B cell (primary cell): ENCODE results near the gene ITGB2. TPM values are rescaled to one million over a fixed set of nuclear protein-coding genes. Genes with fewer than 3 reads are reported as not detected.

Source experiments
- ATAC-seq: fragments of 200-7000 bp; cut with Tn5 transposase; one replicate; pipeline ENCODE4 v1.10.0; 2021; ENCODE audit warnings: low read depth, mild to moderate bottlenecking, moderate number of reproducible peaks, moderate library complexity
- CTCF ChIA-PET: fragments of 350-600 bp; sonication (Branson Sonifier 250); formaldehyde crosslinking; loops from one replicate; lab custom pipeline; 2021; ENCODE audit warnings: antibody characterized with exemption, inconsistent platforms; lab: Charles Lee
- POLR2A ChIA-PET: fragments of 350-600 bp; sonication (Branson Sonifier 250); formaldehyde crosslinking; loops from one replicate; lab custom pipeline; 2021; ENCODE audit warnings: antibody characterized with exemption; lab: Charles Lee
- DNase-seq: peaks from one replicate; pipeline ENCODE4 v3.0.0; 2013
- H2AFZ ChIP-seq: 2 replicates; pipeline ENCODE4 v1.6.1; 2012; ENCODE audit warnings: mild to moderate bottlenecking, low read depth, low read length; ENCODE audit not compliant: insufficient read depth, poor library complexity, severe bottlenecking
- H3K27ac ChIP-seq, 2 donors: 1 replicate in 1 of 2; 2 replicates in 1 of 2; pipeline ENCODE4 v1.5.1; 2012 to 2013; ENCODE audit warnings: low read length in 2 of 2, mild to moderate bottlenecking in 2 of 2, moderate library complexity in 1 of 2
- H3K27me3 ChIP-seq, 4 experiments: fragments of 200-600 bp in 1 of 4; sonication (generic) in 1 of 4; replicated peaks in 1 of 4; 1 replicate in 2 of 4; 2 replicates in 2 of 4; pipeline versions ENCODE4 v1.6.1 to v1.7.0; 2013 to 2016; ENCODE audit warnings: low read length in 3 of 4, mild to moderate bottlenecking in 2 of 4, mixed read lengths in 1 of 4, moderate library complexity in 1 of 4; ENCODE audit not compliant: insufficient read depth in 4 of 4, control insufficient read depth in 3 of 4; ENCODE audit errors: control extremely low read depth in 1 of 4
- H3K36me3 ChIP-seq, 2 experiments: replicated peaks in 1 of 2; 1 replicate in 1 of 2; 2 replicates in 1 of 2; pipeline versions ENCODE4 v1.6.1 to v1.7.1; 2013; ENCODE audit warnings: low read length in 1 of 2; ENCODE audit not compliant: insufficient read depth in 2 of 2, control insufficient read depth in 1 of 2; ENCODE audit errors: control extremely low read depth in 1 of 2, extremely low read depth in 1 of 2
- H3K4me1 ChIP-seq, 2 donors: fragments of 200-600 bp in 1 of 2; sonication (generic) in 1 of 2; 1 replicate in 1 of 2; 2 replicates in 1 of 2; pipeline versions ENCODE4 v1.5.1 to v1.6.1; 2013 to 2017; ENCODE audit warnings: low read length in 2 of 2; ENCODE audit not compliant: control insufficient read depth in 2 of 2, insufficient read depth in 2 of 2
- H3K4me2 ChIP-seq: replicated peaks from 2 replicates; pipeline ENCODE3; 2012; ENCODE audit warnings: mild to moderate bottlenecking, low read depth, low read length; ENCODE audit not compliant: poor library complexity, severe bottlenecking
- H3K4me3 ChIP-seq, 5 experiments: fragments of 200-600 bp in 1 of 5; sonication (generic) in 1 of 5; 1 replicate in 3 of 5; 2 replicates in 2 of 5; pipeline versions ENCODE4 v1.5.1 to v1.7.0; 2011 to 2016; ENCODE audit warnings: low read length in 4 of 5, mild to moderate bottlenecking in 4 of 5, low read depth in 2 of 5, control low read depth in 1 of 5, moderate library complexity in 1 of 5; ENCODE audit not compliant: insufficient read depth in 1 of 5; ENCODE audit errors: control extremely low read depth in 1 of 5, extremely low read depth in 1 of 5
- H3K79me2 ChIP-seq: fragments of 200-600 bp; sonication (generic); one replicate; pipeline ENCODE4 v1.6.0; 2016; ENCODE audit warnings: low read length; ENCODE audit not compliant: control insufficient read depth, insufficient read depth
- H3K9ac ChIP-seq: fragments of 200-600 bp; sonication (generic); 2 replicates; pipeline ENCODE4 v1.6.1; 2017; ENCODE audit warnings: mild to moderate bottlenecking, low read length, moderate library complexity
- H3K9me3 ChIP-seq, 3 donors: one replicate each; pipeline versions ENCODE4 v1.6.1 to v1.7.1; 2013; ENCODE audit warnings: low read length in 2 of 3; ENCODE audit not compliant: control insufficient read depth in 2 of 3, insufficient read depth in 1 of 3; ENCODE audit errors: control extremely low read depth in 1 of 3
- H4K20me1 ChIP-seq: 2 replicates; pipeline ENCODE4 v1.6.0; 2012; ENCODE audit warnings: mild to moderate bottlenecking, low read length; ENCODE audit not compliant: insufficient read depth, control insufficient read depth, poor library complexity, severe bottlenecking
- H3K27ac Mint-ChIP-seq: one replicate; pipeline ENCODE4 v1.8.0; 2021; ENCODE audit warnings: mixed read lengths
- H3K27me3 Mint-ChIP-seq: one replicate; pipeline ENCODE4 v1.8.0; 2021; ENCODE audit warnings: mixed read lengths
- H3K4me1 Mint-ChIP-seq: one replicate; pipeline ENCODE4 v1.8.0; 2021; ENCODE audit warnings: mixed read lengths
- H3K4me3 Mint-ChIP-seq: one replicate; pipeline ENCODE4 v1.8.0; 2021; ENCODE audit warnings: mixed read lengths
- H3K9me3 Mint-ChIP-seq: one replicate; pipeline ENCODE4 v1.8.0; 2022; ENCODE audit warnings: mixed read lengths; ENCODE audit not compliant: insufficient read depth
- CTCF ChIP-seq: fragments of 200-600 bp; IDR thresholded peaks from one replicate; pipeline ENCODE4 v1.8.0; 2022; ENCODE audit warnings: antibody characterized with exemption, mild to moderate bottlenecking
- EZH2 ChIP-seq: IDR thresholded peaks from 2 replicates; pipeline ENCODE4 v1.6.1; 2012; ENCODE audit warnings: borderline replicate concordance, low read depth, mild to moderate bottlenecking, moderate library complexity, low read length; ENCODE audit not compliant: insufficient read depth, poor library complexity, severe bottlenecking
- WGBS: methylation state at CpG from one replicate; pipeline ENCODE4 v1.1.5; 2013; ENCODE audit warnings: missing lambda C conversion rate; ENCODE audit not compliant: insufficient coverage; 5-methylcytosine and 5-hydroxymethylcytosine counted together
- intact Hi-C: fragments of 100-400 bp; cut with micrococcal nuclease; formaldehyde crosslinking; loops from one replicate; pipeline ENCODE4 v1.10.0; 2022
- polyA plus RNA-seq: library from polyadenylated mRNA; depleted of rRNA; stranded (reverse); fragments of >200 nt; gene quantifications from 2 replicates; pipeline ENCODE4 v1.2.3, GENCODE V29; 2012
- total RNA-seq, 2 donors: library from RNA; stranded (reverse); fragments of 120-200 nt in 1 of 2; gene quantifications; 1 replicate in 1 of 2; 2 replicates in 1 of 2; pipeline versions ENCODE4 v1.2.3 to v1.2.4, GENCODE V29; 2013 to 2022

Gene ITGB2
- total and polyA plus RNA-seq, 2 donors (not counting 1 experiment from before 2014, with no cell fraction given): 102 to 368 TPM

- Histone ChIP-seq H3K4me1 (peaks cover 22 to 39% of the 10 kb centered on the region in 2 donors), H3K4me2 (no peak overlapping the region), H3K27me3 (no peaks in the 10 kb centered on the region), H3K36me3 (no peaks in the 10 kb centered on the region), H4K20me1 (peaks cover 13% of the 10 kb centered on the region), H3K79me2 (peaks cover 23% of the 10 kb centered on the region), H3K4me3 (no peak overlapping the region), H3K9me3 (peaks cover 0 to 4% (median 0%) of the 10 kb centered on the region in 3 donors), H3K9ac (no peak overlapping the region), H2AFZ (no peak overlapping the region), H3K27ac (no peak overlapping the region)
- CTCF ChIA-PET: interaction anchor here (0.9 to 10.6 kb wide), 7 partner anchors 8 to 134 kb away, joined by 3 to 204 read pairs (median 6); partner anchors contain the start of gene UBE2G2
- intact Hi-C loops: loop anchor here (5.0 kb wide), 2 partner anchors 118 to 423 kb away; partner anchors contain the start of gene SUMO3
- Mint-ChIP-seq H3K9me3 (no peaks in the 10 kb centered on the region), H3K4me3 (no peak overlapping the region), H3K27ac (peak overlapping the region; percentile 20), H3K4me1 (peaks cover 33% of the 10 kb centered on the region), H3K27me3 (no peaks in the 10 kb centered on the region)
- WGBS: 92% methylated on average over 9 of the region's 9 CpGs
- DNase-seq: no peak
- TF ChIP-seq CTCF: no peak
- TF ChIP-seq EZH2: no peak
- ATAC-seq: no peak
- POLR2A ChIA-PET: no interaction called here
Observed at GRCh38 chr21:44934797-44935532, 14.3 kb upstream of the ITGB2 start.

GRCh38 chr21:44934276-44934675 lies 13.6 kb upstream of the ITGB2 start:
- CTCF ChIA-PET: interaction anchor here (0.9 to 10.6 kb wide), 7 partner anchors 9 to 133 kb away, joined by 3 to 204 read pairs (median 13); partner anchors contain the start of gene UBE2G2

More at GRCh38 chr21:44934276-44934675, 13.6 kb upstream of the ITGB2 start:
- H3K27me3 Mint-ChIP-seq: no peaks in the 10 kb centered on the region
- POLR2A ChIA-PET: interaction anchor here (0.6 to 1.5 kb wide), 2 partner anchors 50 to 60 kb away, joined by 6 to 10 read pairs; partner anchors contain the start of gene PTTG1IP
- no peak overlapping the region for H3K27ac Mint-ChIP-seq
- no peak overlapping the region for H3K4me3 Mint-ChIP-seq
- Histone ChIP-seq H4K20me1 (peaks cover 13% of the 10 kb centered on the region), H3K36me3 (no peaks in the 10 kb centered on the region), H3K79me2 (peaks cover 23% of the 10 kb centered on the region), H3K27ac (no peak overlapping the region), H3K9ac (no peak overlapping the region), H3K27me3 (no peaks in the 10 kb centered on the region), H3K4me3 (no peak overlapping the region), H3K4me2 (no peak overlapping the region), H3K9me3 (peaks cover 0 to 10% (median 0%) of the 10 kb centered on the region in 3 donors), H3K4me1 (peaks cover 28 to 43% of the 10 kb centered on the region in 2 donors), H2AFZ (no peak overlapping the region)
- 100% methylated on average over 6 of the region's 6 CpGs for WGBS
- H3K9me3 Mint-ChIP-seq: peaks cover 2% of the 10 kb centered on the region
- ATAC-seq (no peak), DNase-seq (no peak)
- peaks cover 38% of the 10 kb centered on the region for H3K4me1 Mint-ChIP-seq
- intact Hi-C loops: loop anchor here (5.0 kb wide), 2 partner anchors 117 to 422 kb away; partner anchors contain the start of gene SUMO3
- no peak for TF ChIP-seq CTCF
- TF ChIP-seq EZH2: no peak
